ENCODE results near the gene DLGAP1. TPM values are rescaled to one million over a fixed set of nuclear protein-coding genes. Genes with fewer than 3 reads are reported as not detected.
A peak's percentile ranks its signal among the peaks of the same experiment; 100 is the strongest.

The DLGAP1 gene
- polyA plus RNA-seq, 4 donors = 0.22 to 0.47 TPM; not detected in 2

- DNase-seq = peak in 1 of 2 donors; percentile 55
- Histone ChIP-seq H3K27me3 (ENCODE audit: control insufficient read depth in 3 of 3, insufficient read depth in 3 of 3, low read length in 3 of 3) (no peaks in the 10 kb centered on the region), H3K36me3 (ENCODE audit: control insufficient read depth in 3 of 3, insufficient read depth in 2 of 3, low read depth in 1 of 3, low read length in 3 of 3) (no peaks in the 10 kb centered on the region), H3K27ac (ENCODE audit: low read depth in 1 of 3, low read length in 2 of 3) (no peak overlapping the region), H3K9me3 (ENCODE audit: control insufficient read depth in 2 of 2, insufficient read depth in 1 of 2, low read depth in 1 of 2, low read length in 1 of 2) (no peaks in the 10 kb centered on the region), H3K4me3 (ENCODE audit: low read depth in 1 of 3, low read length in 3 of 3) (no peak overlapping the region), H3K4me1 (ENCODE audit: control insufficient read depth in 3 of 3, insufficient read depth in 2 of 3, low read depth in 1 of 3, low read length in 2 of 3) (no peaks in the 10 kb centered on the region)
- WGBS, 3 donors = 45 to 58% (median 50%) methylated on average over 14 of the region's 14 CpGs
- no peak for FAIRE-seq
Measured at GRCh38 chr18:3747176-3747973, 707.7 kb downstream of the DLGAP1 start.

- H3K9me3 ChIP-seq (ENCODE audit: control insufficient read depth in 2 of 2, insufficient read depth in 1 of 2, low read depth in 1 of 2, low read length in 1 of 2) = peaks cover 0 to 2% of the 10 kb centered on the region in 2 donors
- 0 to 49% (median 44%) methylated on average over 1 of the region's 1 CpG for WGBS, 3 donors
- peaks cover 0 to 2% (median 0%) of the 10 kb centered on the region in 3 donors for H3K36me3 ChIP-seq (ENCODE audit: control insufficient read depth in 3 of 3, insufficient read depth in 2 of 3, low read depth in 1 of 3, low read length in 3 of 3)
- no peaks in the 10 kb centered on the region for H3K4me1 ChIP-seq (ENCODE audit: control insufficient read depth in 3 of 3, insufficient read depth in 2 of 3, low read depth in 1 of 3, low read length in 2 of 3)
- H3K27ac ChIP-seq (ENCODE audit: low read depth in 1 of 3, low read length in 2 of 3) = no peak overlapping the region
- no peak overlapping the region for H3K4me3 ChIP-seq (ENCODE audit: low read depth in 1 of 3, low read length in 3 of 3)
- FAIRE-seq = no peak
- no peaks in the 10 kb centered on the region for H3K27me3 ChIP-seq (ENCODE audit: control insufficient read depth in 3 of 3, insufficient read depth in 3 of 3, low read length in 3 of 3)
- DNase-seq = no peak
Measured at GRCh38 chr18:3742541-3742940, 712.6 kb downstream of the DLGAP1 start.

- Histone ChIP-seq H3K4me3 (ENCODE audit: low read depth in 1 of 3, low read length in 3 of 3) (no peak overlapping the region), H3K4me1 (ENCODE audit: control insufficient read depth in 3 of 3, insufficient read depth in 2 of 3, low read depth in 1 of 3, low read length in 2 of 3) (no peaks in the 10 kb centered on the region), H3K9me3 (ENCODE audit: control insufficient read depth in 2 of 2, insufficient read depth in 1 of 2, low read depth in 1 of 2, low read length in 1 of 2) (peaks cover 0 to 2% of the 10 kb centered on the region in 2 donors), H3K27me3 (ENCODE audit: control insufficient read depth in 3 of 3, insufficient read depth in 3 of 3, low read length in 3 of 3) (no peaks in the 10 kb centered on the region), H3K36me3 (ENCODE audit: control insufficient read depth in 3 of 3, insufficient read depth in 2 of 3, low read depth in 1 of 3, low read length in 3 of 3) (peaks cover 0 to 2% (median 0%) of the 10 kb centered on the region in 3 donors), H3K27ac (ENCODE audit: low read depth in 1 of 3, low read length in 2 of 3) (no peak overlapping the region)
- no peak for DNase-seq
- FAIRE-seq = no peak
- 96 to 100% (median 99%) methylated on average over 1 of the region's 1 CpG for WGBS, 3 donors
Measured at GRCh38 chr18:3741333-3741732, 713.8 kb downstream of the DLGAP1 start.

- 94 to 96% (median 96%) methylated on average over 31 to 35 of the region's 35 CpGs for WGBS, 3 donors
- no peak for FAIRE-seq
- Histone ChIP-seq H3K9me3 (ENCODE audit: control insufficient read depth in 2 of 2, insufficient read depth in 1 of 2, low read depth in 1 of 2, low read length in 1 of 2) (no peaks in the 10 kb centered on the region), H3K4me1 (ENCODE audit: control insufficient read depth in 3 of 3, insufficient read depth in 2 of 3, low read depth in 1 of 3, low read length in 2 of 3) (peaks cover 0 to 9% (median 2%) of the 10 kb centered on the region in 3 donors), H3K4me3 (ENCODE audit: low read depth in 1 of 3, low read length in 3 of 3) (no peak overlapping the region), H3K27ac (ENCODE audit: low read depth in 1 of 3, low read length in 2 of 3) (no peak overlapping the region), H3K36me3 (ENCODE audit: control insufficient read depth in 3 of 3, insufficient read depth in 2 of 3, low read depth in 1 of 3, low read length in 3 of 3) (no peaks in the 10 kb centered on the region), H3K27me3 (ENCODE audit: control insufficient read depth in 3 of 3, insufficient read depth in 3 of 3, low read length in 3 of 3) (no peaks in the 10 kb centered on the region)
- DNase-seq = no peak
Measured at GRCh38 chr18:3728704-3729437, 726.2 kb downstream of the DLGAP1 start.

- Histone ChIP-seq H3K27me3 (ENCODE audit: control insufficient read depth in 3 of 3, insufficient read depth in 3 of 3, low read length in 3 of 3) (no peaks in the 10 kb centered on the region), H3K9me3 (ENCODE audit: control insufficient read depth in 2 of 2, insufficient read depth in 1 of 2, low read depth in 1 of 2, low read length in 1 of 2) (no peaks in the 10 kb centered on the region), H3K4me3 (ENCODE audit: low read depth in 1 of 3, low read length in 3 of 3) (no peak overlapping the region), H3K27ac (ENCODE audit: low read depth in 1 of 3, low read length in 2 of 3) (no peak overlapping the region), H3K36me3 (ENCODE audit: control insufficient read depth in 3 of 3, insufficient read depth in 2 of 3, low read depth in 1 of 3, low read length in 3 of 3) (no peaks in the 10 kb centered on the region), H3K4me1 (ENCODE audit: control insufficient read depth in 3 of 3, insufficient read depth in 2 of 3, low read depth in 1 of 3, low read length in 2 of 3) (peaks cover 5 to 22% (median 9%) of the 10 kb centered on the region in 3 donors)
- DNase-seq (no peak), FAIRE-seq (no peak)
- WGBS, 3 donors = 76 to 86% (median 81%) methylated on average over 7 of the region's 7 CpGs
Measured at GRCh38 chr18:3727274-3727673, 727.8 kb downstream of the DLGAP1 start.

- DNase-seq (peak in 1 of 2 donors; percentile 34), FAIRE-seq (no peak)
- H3K4me3 ChIP-seq (ENCODE audit: low read depth in 1 of 3, low read length in 3 of 3) = no peak overlapping the region
- H3K9me3 ChIP-seq (ENCODE audit: control insufficient read depth in 2 of 2, insufficient read depth in 1 of 2, low read depth in 1 of 2, low read length in 1 of 2) = no peaks in the 10 kb centered on the region
- no peaks in the 10 kb centered on the region for H3K36me3 ChIP-seq (ENCODE audit: control insufficient read depth in 3 of 3, insufficient read depth in 2 of 3, low read depth in 1 of 3, low read length in 3 of 3)
- no peak overlapping the region for H3K27ac ChIP-seq (ENCODE audit: low read depth in 1 of 3, low read length in 2 of 3)
- H3K27me3 ChIP-seq (ENCODE audit: control insufficient read depth in 3 of 3, insufficient read depth in 3 of 3, low read length in 3 of 3) = no peaks in the 10 kb centered on the region
- WGBS, 3 donors = 59 to 62% (median 59%) methylated on average over 4 of the region's 4 CpGs
- peaks cover 7 to 28% (median 9%) of the 10 kb centered on the region in 3 donors for H3K4me1 ChIP-seq (ENCODE audit: control insufficient read depth in 3 of 3, insufficient read depth in 2 of 3, low read depth in 1 of 3, low read length in 2 of 3)
Measured at GRCh38 chr18:3726238-3726951, 728.7 kb downstream of the DLGAP1 start.

GRCh38 chr18:3725115-3725514 is 730.0 kb downstream of the DLGAP1 start:
- H3K4me1 ChIP-seq (ENCODE audit: control insufficient read depth in 3 of 3, insufficient read depth in 2 of 3, low read depth in 1 of 3, low read length in 2 of 3) = peaks cover 7 to 40% (median 9%) of the 10 kb centered on the region in 3 donors
- H3K27ac ChIP-seq (ENCODE audit: low read depth in 1 of 3, low read length in 2 of 3) = no peak overlapping the region
- DNase-seq (no peak), FAIRE-seq (no peak)
- H3K9me3 ChIP-seq (ENCODE audit: control insufficient read depth in 2 of 2, insufficient read depth in 1 of 2, low read depth in 1 of 2, low read length in 1 of 2) = no peaks in the 10 kb centered on the region
- no peaks in the 10 kb centered on the region for H3K27me3 ChIP-seq (ENCODE audit: control insufficient read depth in 3 of 3, insufficient read depth in 3 of 3, low read length in 3 of 3)
- H3K4me3 ChIP-seq (ENCODE audit: low read depth in 1 of 3, low read length in 3 of 3) = no peak overlapping the region
- 18 to 55% (median 45%) methylated on average over 2 of the region's 2 CpGs for WGBS, 3 donors
- no peaks in the 10 kb centered on the region for H3K36me3 ChIP-seq (ENCODE audit: control insufficient read depth in 3 of 3, insufficient read depth in 2 of 3, low read depth in 1 of 3, low read length in 3 of 3)

GRCh38 chr18:3723554-3723953 is 731.6 kb downstream of the DLGAP1 start:
- no peak for DNase-seq
- no peak overlapping the region for H3K4me3 ChIP-seq (ENCODE audit: low read depth in 1 of 3, low read length in 3 of 3)
- no peak for FAIRE-seq
- H3K36me3 ChIP-seq (ENCODE audit: control insufficient read depth in 3 of 3, insufficient read depth in 2 of 3, low read depth in 1 of 3, low read length in 3 of 3) = no peaks in the 10 kb centered on the region
- peak overlapping the region; percentile 50 to 78 (median 77) for H3K27ac ChIP-seq (ENCODE audit: low read depth in 1 of 3, low read length in 2 of 3)
- H3K27me3 ChIP-seq (ENCODE audit: control insufficient read depth in 3 of 3, insufficient read depth in 3 of 3, low read length in 3 of 3) = no peaks in the 10 kb centered on the region
- peaks cover 7 to 41% (median 9%) of the 10 kb centered on the region in 3 donors for H3K4me1 ChIP-seq (ENCODE audit: control insufficient read depth in 3 of 3, insufficient read depth in 2 of 3, low read depth in 1 of 3, low read length in 2 of 3)
- H3K9me3 ChIP-seq (ENCODE audit: control insufficient read depth in 2 of 2, insufficient read depth in 1 of 2, low read depth in 1 of 2, low read length in 1 of 2) = no peaks in the 10 kb centered on the region
